K562 (cell line): ENCODE measurements around the gene MED15. TPM values are rescaled to one million over a fixed set of nuclear protein-coding genes. Genes with fewer than 3 reads are reported as not detected.

Source experiments
- ATAC-seq: fragments of 200-7000 bp; cut with Tn5 transposase; 3 replicates; pipeline ENCODE4 v1.9.1; 2020; ENCODE audit warnings: moderate library complexity
- BruUV-seq: library from RNA; stranded (reverse); fragments of 400-500 nt; replicated peaks from 2 replicates; lab custom pipeline; 2021; lab: Mats Ljungman, UMichigan
- CTCF ChIA-PET: fragments of 300-600 bp; formaldehyde crosslinking; extraction: SDS; loops from one replicate; lab custom pipeline; 2021; ENCODE audit warnings: low intra/inter-chr PET ratio; lab: Yijun Ruan, JAX
- POLR2A ChIA-PET: fragments of 300-600, 350-650 bp; sonication (Branson Sonifier 250); formaldehyde crosslinking; extraction: SDS; loops from one replicate; lab custom pipeline; 2021; ENCODE audit warnings: antibody characterized with exemption, inconsistent platforms; lab: Yijun Ruan, JAX
- DNase-seq, 4 experiments: peaks; one replicate each; pipeline versions ENCODE4 v3.0.0 to v3.0.0-alpha.2; 2011 to 2018; ENCODE audit warnings: low spot score in 3 of 4, mixed read lengths in 3 of 4; ENCODE audit errors: extremely low read depth in 1 of 4
- FAIRE-seq: peaks from 2 replicates; lab custom pipeline; 2011; peaks lifted over from hg19 to GRCh38; lab: Jason Lieb, UNC
- H2AFZ ChIP-seq: 2 replicates; pipeline ENCODE4 v1.6.0; 2011; ENCODE audit warnings: low read depth, low read length, control low read depth, inconsistent platforms
- H3K27ac ChIP-seq: fragments of 200-600 bp; 3 replicates; pipeline ENCODE4 v1.8.0; 2011; ENCODE audit warnings: low read depth, mild to moderate bottlenecking, control low read depth, inconsistent platforms, low read length, moderate library complexity, mixed read lengths; ENCODE audit errors: extremely low read depth
- H3K27me3 ChIP-seq, 2 experiments: fragments of 300-600 bp in 1 of 2; 2 replicates in 1 of 2; 3 replicates in 1 of 2; pipeline versions ENCODE4 v1.6.0 to v1.8.0; 2011; ENCODE audit warnings: inconsistent platforms in 2 of 2, low read length in 2 of 2, mild to moderate bottlenecking in 1 of 2, mixed read lengths in 1 of 2, moderate library complexity in 1 of 2; ENCODE audit not compliant: control insufficient read depth in 2 of 2, insufficient read depth in 2 of 2
- H3K36me3 ChIP-seq: fragments of 300-600 bp; 3 replicates; pipeline ENCODE4 v1.8.0; 2011; ENCODE audit warnings: mild to moderate bottlenecking, low read length, inconsistent platforms; ENCODE audit not compliant: control insufficient read depth, insufficient read depth
- H3K4me1 ChIP-seq, 2 experiments: fragments of 200-600 bp in 1 of 2; replicated peaks in 1 of 2; 2 replicates in 1 of 2; 3 replicates in 1 of 2; pipeline versions ENCODE4 v1.5.1 to v1.8.0; 2011; ENCODE audit warnings: inconsistent platforms in 2 of 2, low read length in 2 of 2, mild to moderate bottlenecking in 1 of 2, mixed read lengths in 1 of 2, moderate library complexity in 1 of 2; ENCODE audit not compliant: control insufficient read depth in 2 of 2, insufficient read depth in 2 of 2
- H3K4me2 ChIP-seq: 2 replicates; pipeline ENCODE4 v1.6.1; 2011; ENCODE audit warnings: low read length, control low read depth, inconsistent platforms, mixed read lengths; ENCODE audit not compliant: insufficient read depth
- H3K4me3 ChIP-seq: fragments of 200-600 bp; sonication (generic), shearing (Covaris generic); 2 replicates; pipeline ENCODE4 v1.5.1; 2016; ENCODE audit warnings: control low read depth, inconsistent platforms
- H3K79me2 ChIP-seq: fragments of 200-600 bp; 3 replicates; pipeline ENCODE4 v1.8.0; 2011; ENCODE audit warnings: low read length, inconsistent platforms; ENCODE audit not compliant: control insufficient read depth, insufficient read depth
- H3K9ac ChIP-seq, 2 experiments: 2 replicates each; pipeline versions ENCODE4 v1.6.0 to v1.6.1; 2011; ENCODE audit warnings: low read depth in 2 of 2, low read length in 2 of 2, control low read depth in 1 of 2, inconsistent platforms in 1 of 2, mild to moderate bottlenecking in 1 of 2, mixed read lengths in 1 of 2; ENCODE audit not compliant: insufficient read depth in 1 of 2
- H3K9me1 ChIP-seq: one replicate; pipeline ENCODE4 v1.6.0; 2011; ENCODE audit warnings: inconsistent platforms, mild to moderate bottlenecking, low read length, moderate library complexity; ENCODE audit not compliant: control insufficient read depth, insufficient read depth
- H3K9me3 ChIP-seq: replicated peaks from 2 replicates; pipeline ENCODE4 v1.5.1; 2011; ENCODE audit warnings: low read depth, low read length, inconsistent platforms; ENCODE audit not compliant: control insufficient read depth, insufficient read depth
- H4K20me1 ChIP-seq: replicated peaks from 2 replicates; pipeline ENCODE4 v1.6.1; 2011; ENCODE audit warnings: low read length, inconsistent platforms, mixed read lengths; ENCODE audit not compliant: control insufficient read depth, insufficient read depth
- CHCHD3 ChIP-seq: fragments of 250-450 bp; sonication (Bioruptor Pico); IDR thresholded peaks from 2 replicates; pipeline ENCODE4 v2.1.2; 2022; ENCODE audit warnings: mild to moderate bottlenecking
- CXXC5 ChIP-seq: fragments of 250-450 bp; sonication (Bioruptor Pico); IDR thresholded peaks from 2 replicates; pipeline ENCODE4 v1.8.0; 2022; ENCODE audit warnings: inconsistent platforms, mild to moderate bottlenecking, moderate library complexity
- HDAC6 ChIP-seq: IDR thresholded peaks from 2 replicates; pipeline ENCODE4 v1.6.1; 2012; ENCODE audit warnings: low read depth, mild to moderate bottlenecking, control low read depth, inconsistent platforms, low read length, moderate library complexity
- MLX ChIP-seq, 2 experiments: fragments of 450-650 bp in 1 of 2; sonication (generic) in 1 of 2; formaldehyde crosslinking; conservative IDR thresholded peaks; 2 replicates each; pipeline versions ENCODE4 v1.4.0 to v1.8.1; 2020 to 2022; ENCODE audit warnings: mild to moderate bottlenecking in 1 of 2, missing genetic modification reagents in 1 of 2
- MYC ChIP-seq, 2 experiments: fragments of 250-450 bp in 1 of 2; sonication (Bioruptor Pico) in 1 of 2; IDR thresholded peaks; 2 replicates each; pipeline versions ENCODE4 v1.5.1 to v1.6.1; 2012 to 2021; ENCODE audit warnings: low read depth in 2 of 2, borderline replicate concordance in 1 of 2, improper control_type of control experiment in 1 of 2, low read length in 1 of 2, mild to moderate bottlenecking in 1 of 2, moderate library complexity in 1 of 2
- POLR2AphosphoS5 ChIP-seq: IDR thresholded peaks from 2 replicates; pipeline ENCODE4 v1.6.1; 2011; ENCODE audit warnings: mild to moderate bottlenecking, low read depth, low read length, moderate library complexity; ENCODE audit not compliant: control insufficient read depth, insufficient read depth
- RBM22 ChIP-seq: fragments of 200-400 bp; formaldehyde crosslinking; IDR thresholded peaks from 2 replicates; pipeline ENCODE4 v1.6.1; 2018; ENCODE audit warnings: low read length, low read depth; ENCODE audit not compliant: poor library complexity, severe bottlenecking
- SRSF3 ChIP-seq: fragments of 200-400 bp; formaldehyde crosslinking; IDR thresholded peaks from 2 replicates; pipeline ENCODE4 v1.6.1; 2016; ENCODE audit warnings: mild to moderate bottlenecking, low read length, moderate library complexity; ENCODE audit not compliant: insufficient read depth
- TFAP4 ChIP-seq: sonication (generic); formaldehyde crosslinking; IDR thresholded peaks from 2 replicates; pipeline ENCODE4 v1.8.0; 2022; ENCODE audit warnings: missing genetic modification reagents, mild to moderate bottlenecking, moderate library complexity, borderline replicate concordance
- USF2 ChIP-seq: sonication (generic); formaldehyde crosslinking; IDR thresholded peaks from 2 replicates; pipeline ENCODE4 v1.5.0; 2020; ENCODE audit warnings: missing genetic modification reagents
- ZC3H11A ChIP-seq: IDR thresholded peaks from 2 replicates; pipeline ENCODE4 v1.6.1; 2012; ENCODE audit warnings: low read depth, low read length, improper control_type of control experiment
- ZNF134 ChIP-seq: fragments of 250-450 bp; sonication (Bioruptor Pico); conservative IDR thresholded peaks from 2 replicates; pipeline ENCODE4 v1.4.0; 2020
- ZNF197 ChIP-seq: fragments of 200-800 bp; sonication (Bioruptor generic); IDR thresholded peaks from 2 replicates; pipeline ENCODE4 v1.6.1; 2016; ENCODE audit warnings: low read depth, missing genetic modification characterization, missing compliant biosample characterization
- ZNF561 ChIP-seq: fragments of 450-650 bp; formaldehyde crosslinking; conservative IDR thresholded peaks from 2 replicates; pipeline ENCODE4 v1.4.0; 2020; ENCODE audit warnings: mild to moderate bottlenecking, moderate library complexity
- ZNF830 ChIP-seq: fragments of 250-450 bp; sonication (Bioruptor Pico); IDR thresholded peaks from 2 replicates; pipeline ENCODE4 v1.5.0; 2021; ENCODE audit warnings: mild to moderate bottlenecking
- WGBS: fragments of 100-300 bp; shearing (Covaris generic); methylation state at CpG from one replicate; pipeline ENCODE4 v1.1.6; 2016; ENCODE audit warnings: low coverage, mixed read lengths; ENCODE audit not compliant: insufficient coverage; ENCODE audit errors: missing lambda C conversion rate; 5-methylcytosine and 5-hydroxymethylcytosine counted together
- in situ Hi-C: fragments of 300-500 bp; cut with MboI; formaldehyde crosslinking; loops from 4 replicates; pipeline ENCODE4 v1.15.0; 2018; ENCODE audit warnings: inconsistent platforms, mixed read lengths
- intact Hi-C: fragments of 100-400 bp; cut with micrococcal nuclease; formaldehyde crosslinking; loops from 2 replicates; pipeline ENCODE4 v1.14.2; 2022
- polyA plus RNA-seq, 8 experiments: library from polyadenylated mRNA; depleted of rRNA in 4 of 8; stranded (reverse) in 5 of 8; unstranded in 3 of 8; fragments of >200 nt; fragmentation: Nextera tagmentation in 2 of 8; fragmentation: Illumina TruSeq in 1 of 8; extraction: Ambion mirVana in 2 of 8; extraction: Trizol in 1 of 8; gene quantifications; 2 replicates each; pipeline versions ENCODE4 v1.2.1 to v1.2.3, GENCODE V29; 2011 to 2014; ENCODE audit warnings: inconsistent platforms in 1 of 8, missing spikeins in 1 of 8
- total RNA-seq, 7 experiments: library from RNA; depleted of rRNA in 6 of 7; stranded (reverse); fragments of >200 nt in 6 of 7; fragmentation: Illumina TruSeq in 2 of 7; extraction: Trizol in 2 of 7; gene quantifications; 2 replicates each; pipeline versions ENCODE4 v1.2.1 to v1.2.3, GENCODE V29; 2011 to 2021; ENCODE audit warnings: low replicate concordance in 1 of 7

MED15 gene
- total and polyA plus RNA-seq, 9 of the 15 experiments (the other 6 are each of a cell fraction or from before 2014, with no cell fraction given) = 4.0 to 271 (median 60.1) TPM

- TF ChIP-seq CXXC5 (CRISPR knock-in tag) (peak; percentile 14; the same call in 1 of the 2 replicates), ZNF830 (CRISPR knock-in tag) (peak; percentile 12; the same call in 1 of the 2 replicates), ZC3H11A (no peak), CHCHD3 (CRISPR knock-in tag) (0 out of 2 replicates have a peak, but pooled peaks have one; percentile 47), ZNF561 (CRISPR knock-in tag) (0 out of 2 replicates have a peak, but pooled peaks have one; percentile 1), TFAP4 (CRISPR knock-in tag) (no peak), ZNF197 (no peak)
These were observed 42.8 kb downstream of the MED15 start (continued) for GRCh38 chr22:20550057-20550817.

- Histone ChIP-seq H3K79me2 (peaks cover 50% of the 10 kb centered on the region), H3K9me3 (no peaks in the 10 kb centered on the region), H3K4me2 (no peak overlapping the region), H3K27ac (no peak overlapping the region), H3K4me1 (peaks cover 22 to 33% of the 10 kb centered on the region in 2 experiments), H4K20me1 (peaks cover 50% of the 10 kb centered on the region), H3K36me3 (peaks cover 84% of the 10 kb centered on the region), H3K4me3 (no peak overlapping the region), H3K9ac (peak overlapping the region in 1 of 2 experiments; percentile 47; a peak in 2 of 4 replicates), H3K27me3 (no peaks in the 10 kb centered on the region), H3K9me1 (peaks cover 26% of the 10 kb centered on the region), H2AFZ (no peak overlapping the region)
- POLR2A ChIA-PET = interaction anchor here (0.6 to 68.9 kb wide), 7 partner anchors 8 to 106 kb away, joined by 3 to 1693 read pairs (median 5); partner anchors contain the start of gene MED15
- in situ Hi-C loops = no loop called here
- BruUV-seq = no TSS peak
- CTCF ChIA-PET = no interaction called here
- FAIRE-seq (no peak), ATAC-seq (no peak), DNase-seq (no peak)
- WGBS = 89% methylated on average over 27 of the region's 27 CpGs
- intact Hi-C loops = no loop called here
- no peak for TF ChIP-seq ZNF134 (CRISPR knock-in tag)
- TF ChIP-seq POLR2AphosphoS5 = 0 out of 2 replicates have a peak, but pooled peaks have one; percentile 24
- 0 out of 4 replicates have a peak, but pooled peaks of 1 of the 2 experiments have one; percentile 25 for TF ChIP-seq MLX (CRISPR knock-in tag; conservative IDR thresholded peaks at IDR 0.05)
- peak; percentile 45 for TF ChIP-seq RBM22
- no peak for TF ChIP-seq MYC (IDR thresholded peaks at IDR 0.05; ENCODE audit: low read depth, low read length)
- TF ChIP-seq MYC (CRISPR knock-in tag; IDR thresholded peaks at IDR 0.05; ENCODE audit: borderline replicate concordance, low read depth) = 0 out of 2 replicates have a peak, but pooled peaks have one; percentile 5
- no peak for TF ChIP-seq USF2 (CRISPR knock-in tag)
- 0 out of 2 replicates have a peak, but pooled peaks have one; percentile 21 for TF ChIP-seq SRSF3
- TF ChIP-seq HDAC6 = peak; percentile 73; the same call in 1 of the 2 replicates
These were observed 43.7 kb downstream of the MED15 start for GRCh38 chr22:20550851-20551744.
